ENCODE results near the gene MAPK8IP3.

Gene MAPK8IP3

GRCh38 chr16:1759511-1759910 is 53.5 kb downstream of the MAPK8IP3 start:
- no peak for TF ChIP-seq CTCF (IDR thresholded peaks at IDR 0.05)

- TF ChIP-seq CTCF (IDR thresholded peaks at IDR 0.05): no peak
Measured at GRCh38 chr16:1760911-1761310, 54.9 kb downstream of the MAPK8IP3 start.

- no peak for TF ChIP-seq CTCF (IDR thresholded peaks at IDR 0.05)
Measured at GRCh38 chr16:1761751-1762150, 55.8 kb downstream of the MAPK8IP3 start.

GRCh38 chr16:1762196-1762878 is 56.3 kb downstream of the MAPK8IP3 start:
- TF ChIP-seq CTCF (IDR thresholded peaks at IDR 0.05): no peak

- TF ChIP-seq CTCF (IDR thresholded peaks at IDR 0.05): no peak
Measured at GRCh38 chr16:1762879-1763520, 57.0 kb downstream of the MAPK8IP3 start.

GRCh38 chr16:1763521-1764511 is 57.8 kb downstream of the MAPK8IP3 start:
- peak; percentile 37; the same call in 1 of the 2 replicates for TF ChIP-seq CTCF (IDR thresholded peaks at IDR 0.05)

GRCh38 chr16:1764971-1765370 is 59.0 kb downstream of the MAPK8IP3 start:
- no peak for TF ChIP-seq CTCF (IDR thresholded peaks at IDR 0.05)

Data from LNCAP (cell line).